HEK293T (cell line): Measurements from ENCODE around the gene RNU2-1.

Experiments used
- CTCF ChIA-PET: fragments of 350-600 bp; formaldehyde crosslinking; extraction: SDS; loops from one replicate; lab custom pipeline; 2021; ENCODE audit warnings: antibody characterized with exemption, inconsistent platforms; lab: Yijun Ruan, JAX
- POLR2A ChIA-PET: fragments of 350-600 bp; formaldehyde crosslinking; extraction: SDS; loops from one replicate; lab custom pipeline; 2020; ENCODE audit warnings: antibody characterized with exemption, inconsistent platforms; lab: Yijun Ruan, JAX
- DNase-seq: peaks from one replicate; pipeline ENCODE4 v3.0.0; 2012; ENCODE audit warnings: mixed read lengths; ENCODE audit errors: extremely low spot score
- ARNT ChIP-seq: fragments of 450-650 bp; IDR thresholded peaks from 2 replicates; pipeline ENCODE4 v1.6.1; 2017; ENCODE audit warnings: mild to moderate bottlenecking
- FOXK2 ChIP-seq: fragments of 450-650 bp; IDR thresholded peaks from 2 replicates; pipeline ENCODE4 v1.6.1; 2016; ENCODE audit warnings: mild to moderate bottlenecking
- L3MBTL2 ChIP-seq: fragments of 450-650 bp; conservative IDR thresholded peaks from 2 replicates; pipeline ENCODE4 v1.6.1; 2016; ENCODE audit warnings: mild to moderate bottlenecking
- LEF1 ChIP-seq: fragments of 450-650 bp; IDR thresholded peaks from 2 replicates; pipeline ENCODE4 v1.6.1; 2017; ENCODE audit warnings: mild to moderate bottlenecking, borderline replicate concordance
- NFRKB ChIP-seq: fragments of 450-650 bp; IDR thresholded peaks from 2 replicates; pipeline ENCODE4 v1.6.1; 2016; ENCODE audit warnings: mild to moderate bottlenecking, moderate library complexity
- SP1 ChIP-seq: fragments of 450-650 bp; IDR thresholded peaks from 2 replicates; pipeline ENCODE4 v1.6.1; 2017

RNU2-1 gene

DNA sequence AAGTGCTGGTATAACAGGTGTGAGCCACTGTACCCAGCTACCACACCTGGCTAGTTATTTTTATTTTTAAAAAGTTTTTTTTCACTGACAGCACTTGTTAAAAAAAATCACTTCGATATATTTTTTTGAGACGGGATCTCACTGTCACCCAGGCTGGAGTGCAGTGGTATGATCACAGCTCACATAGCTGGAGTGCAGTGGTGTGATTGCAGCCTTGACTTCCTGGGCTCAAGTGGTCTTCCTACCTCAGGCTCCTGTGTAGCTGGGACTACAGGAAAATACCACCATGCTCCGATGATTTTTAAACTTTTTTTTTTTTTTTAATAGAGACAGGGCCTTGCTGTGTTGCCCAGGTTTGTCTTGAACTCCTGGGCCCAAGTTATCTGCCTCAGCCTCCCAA is 49.9 kb downstream of the RNU2-1 start:
- TF ChIP-seq ARNT: no peak
- no peak for TF ChIP-seq SP1
- no peak for TF ChIP-seq L3MBTL2
- TF ChIP-seq LEF1: no peak
- no peak for TF ChIP-seq NFRKB
- TF ChIP-seq FOXK2: no peak
- ChIA-PET CTCF (interaction anchor here (0.6 kb wide), 1 partner anchor 123 kb away, joined by 5 read pairs; no protein-coding TSS in a partner anchor), POLR2A (no interaction called here)
- DNase-seq: no peak
